Transverse colon (tissue), 4 donors: ENCODE measurements around the gene SLC4A3. TPM values are rescaled to one million over a fixed set of nuclear protein-coding genes. Genes with fewer than 3 reads are reported as not detected.

Experiments
- DNase-seq: peaks from one replicate; pipeline ENCODE4 v3.0.0-alpha.2; 2019
- H3K27ac ChIP-seq, 4 donors: fragments of 200-600 bp; sonication (generic); 2 replicates each; pipeline ENCODE4 v1.5.1; 2016 to 2018; ENCODE audit warnings: inconsistent platforms in 4 of 4
- H3K27me3 ChIP-seq: fragments of 200-600 bp; sonication (generic); 2 replicates; pipeline ENCODE4 v1.5.1; 2017; ENCODE audit warnings: inconsistent platforms
- H3K36me3 ChIP-seq, 4 donors: fragments of 200-600 bp; sonication (generic); 2 replicates each; pipeline ENCODE4 v1.5.1; 2017 to 2019; ENCODE audit warnings: inconsistent platforms in 4 of 4
- H3K4me1 ChIP-seq, 4 donors: fragments of 200-600 bp; sonication (generic); 2 replicates each; pipeline ENCODE4 v1.5.1; 2017 to 2020; ENCODE audit warnings: inconsistent platforms in 4 of 4
- H3K4me3 ChIP-seq, 4 donors: fragments of 200-600 bp; sonication (generic); 1 replicate in 1 of 4; 2 replicates in 3 of 4; pipeline versions ENCODE4 v1.5.1 to v1.6.1; 2017 to 2019; ENCODE audit warnings: inconsistent platforms in 4 of 4
- H3K9me3 ChIP-seq, 2 donors: fragments of 200-600 bp; sonication (generic); 2 replicates each; pipeline ENCODE4 v1.5.1; 2017 to 2019; ENCODE audit warnings: inconsistent platforms in 2 of 2
- CTCF ChIP-seq, 5 experiments: fragments of 200-600 bp in 3 of 5; fragments of 450-650 bp in 2 of 5; sonication (generic) in 3 of 5; IDR thresholded peaks; 1 replicate in 2 of 5; 2 replicates in 3 of 5; pipeline ENCODE4 v1.5.1; 2016 to 2017; ENCODE audit warnings: antibody characterized with exemption in 5 of 5, inconsistent platforms in 3 of 5, mild to moderate bottlenecking in 2 of 5, moderate library complexity in 1 of 5
- EP300 ChIP-seq: sonication (generic); formaldehyde crosslinking; IDR thresholded peaks from one replicate; pipeline ENCODE4 v1.6.1; 2017; ENCODE audit warnings: antibody characterized with exemption, low read depth
- POLR2A ChIP-seq: fragments of 450-650 bp; IDR thresholded peaks from one replicate; pipeline ENCODE4 v1.6.1; 2016; ENCODE audit warnings: antibody characterized with exemption, mild to moderate bottlenecking, moderate library complexity
- POLR2AphosphoS5 ChIP-seq, 3 donors: sonication (generic); formaldehyde crosslinking; IDR thresholded peaks; one replicate each; pipeline ENCODE4 v1.6.1; 2016; ENCODE audit warnings: antibody characterized with exemption in 3 of 3
- WGBS, 2 donors: methylation state at CpG; one replicate each; pipeline ENCODE4 v1.1.5; 2018; ENCODE audit warnings: low coverage in 1 of 2; 5-methylcytosine and 5-hydroxymethylcytosine counted together
- in situ Hi-C, 4 donors: fragments of 200-750 bp; cut with MboI; loops; one replicate each; pipeline versions ENCODE4 v1.15.0 to v1.15.1; 2017; ENCODE audit warnings: low sequenced_read_pairs in 3 of 4, low pct_ligation_motif_present in 1 of 4, low pct_unique_long_range_greater_than_20kb in 1 of 4
- intact Hi-C: fragments of 100-400 bp; cut with DNase I; formaldehyde crosslinking; loops from one replicate; pipeline ENCODE4 v1.15.1; 2023; ENCODE audit warnings: low total_unique reads
- total RNA-seq, 4 donors: library from RNA; depleted of rRNA; stranded (reverse); fragments of >200 nt; gene quantifications; one replicate each; pipeline ENCODE4 v1.1.0, GENCODE V29; 2016

The SLC4A3 gene
- total RNA-seq, 4 donors from 2014 or later, result 0.32 to 25.9 (median 0.68) TPM; not detected in 1

- Histone ChIP-seq H3K27me3 (no peaks in the 10 kb centered on the region), H3K4me1 (peaks cover 0 to 3% (median 0%) of the 10 kb centered on the region in 4 donors), H3K27ac (no peak overlapping the region), H3K36me3 (no peaks in the 10 kb centered on the region), H3K4me3 (no peak overlapping the region), H3K9me3 (no peaks in the 10 kb centered on the region)
- intact Hi-C loops (no loop called here), in situ Hi-C loops (loop anchor here in 1 of 4 donors (10.0 kb wide), 1 partner anchor 102 kb away; no protein-coding TSS in a partner anchor)
- DNase-seq, result no peak
- no peak for TF ChIP-seq POLR2AphosphoS5 (IDR thresholded peaks at IDR 0.05)
- TF ChIP-seq CTCF (IDR thresholded peaks at IDR 0.05), result no peak
- no peak for TF ChIP-seq EP300
- TF ChIP-seq POLR2A, result no peak
- 29 to 56% methylated on average over 1 to 13 of the region's 13 CpGs for WGBS, 2 donors
Measured at GRCh38 chr2:219636941-219637841, 9.8 kb downstream of the SLC4A3 start.

GRCh38 chr2:219637842-219638185 lies 10.4 kb downstream of the SLC4A3 start:
- no peak for DNase-seq
- no peak overlapping the region for H3K27ac ChIP-seq
- no peaks in the 10 kb centered on the region for H3K36me3 ChIP-seq
- WGBS, 2 donors, result 74% methylated on average over 9 of the region's 9 CpGs; no CpG with 5 or more reads in 1 of the 2 donors
- in situ Hi-C loops, result loop anchor here in 1 of 4 donors (10.0 kb wide), 1 partner anchor 103 kb away; no protein-coding TSS in a partner anchor
- TF ChIP-seq CTCF (IDR thresholded peaks at IDR 0.05) (no peak), POLR2A (no peak), POLR2AphosphoS5 (IDR thresholded peaks at IDR 0.05) (no peak), EP300 (no peak)
- no peaks in the 10 kb centered on the region for H3K27me3 ChIP-seq
- H3K4me3 ChIP-seq, result no peak overlapping the region
- peaks cover 0 to 8% (median 1%) of the 10 kb centered on the region in 4 donors for H3K4me1 ChIP-seq
- intact Hi-C loops, result no loop called here
- H3K9me3 ChIP-seq, result no peaks in the 10 kb centered on the region

GRCh38 chr2:219638217-219638947 lies 11.0 kb downstream of the SLC4A3 start:
- TF ChIP-seq CTCF (IDR thresholded peaks at IDR 0.05) (no peak), EP300 (no peak), POLR2AphosphoS5 (IDR thresholded peaks at IDR 0.05) (no peak), POLR2A (no peak)
- in situ Hi-C loops, result loop anchor here in 1 of 4 donors (10.0 kb wide), 1 partner anchor 104 kb away; no protein-coding TSS in a partner anchor
- 82% methylated on average over 17 of the region's 17 CpGs; no CpG with 5 or more reads in 1 of the 2 donors for WGBS, 2 donors
- Histone ChIP-seq H3K4me1 (peaks cover 0 to 8% (median 1%) of the 10 kb centered on the region in 4 donors), H3K36me3 (no peaks in the 10 kb centered on the region), H3K27ac (no peak overlapping the region), H3K27me3 (no peaks in the 10 kb centered on the region), H3K9me3 (no peaks in the 10 kb centered on the region), H3K4me3 (no peak overlapping the region)
- no peak for DNase-seq
- intact Hi-C loops, result no loop called here
